ENCODE measurements around the gene WDR90.
"Not testable (repeated sequence)": the region's sequence is repeated elsewhere in the genome, so short reads cannot be mapped to it uniquely, and the experiment has no call there.

Gene WDR90

GRCh38 chr16:704552-705380 is 55.6 kb downstream of the WDR90 start:
- in situ Hi-C loops (cut with HindIII; ENCODE audit: low sequenced_read_pairs) = no loop called here

GRCh38 chr16:705431-706188 is 56.4 kb downstream of the WDR90 start, which contains the start of gene FBXL16:
Gene FBXL16 (minus strand): TSS chr16:705801. CDS start chr16:697405, 8,396 bp downstream.
- in situ Hi-C loops (cut with HindIII; ENCODE audit: low sequenced_read_pairs) = no loop called here

GRCh38 chr16:706189-707061 is 57.3 kb downstream of the WDR90 start:
- in situ Hi-C loops (cut with HindIII; ENCODE audit: low sequenced_read_pairs) = no loop called here

GRCh38 chr16:707062-707538 is 57.9 kb downstream of the WDR90 start:
- in situ Hi-C loops (cut with HindIII; ENCODE audit: low sequenced_read_pairs) = no loop called here

- in situ Hi-C loops (cut with HindIII; ENCODE audit: low sequenced_read_pairs) = no loop called here
Measured at GRCh38 chr16:708019-708418, 58.9 kb downstream of the WDR90 start.

- in situ Hi-C loops (cut with HindIII; ENCODE audit: low sequenced_read_pairs) = no loop called here
Measured at GRCh38 chr16:708959-709358, 59.8 kb downstream of the WDR90 start.

- in situ Hi-C loops (cut with HindIII; ENCODE audit: low sequenced_read_pairs) = no loop called here
Measured at GRCh38 chr16:709566-710499, 60.7 kb downstream of the WDR90 start.

- in situ Hi-C loops (cut with HindIII; ENCODE audit: low sequenced_read_pairs) = no loop called here
Measured at GRCh38 chr16:710500-711075, 61.4 kb downstream of the WDR90 start.

GRCh38 chr16:711084-711483 is 61.9 kb downstream of the WDR90 start:
- in situ Hi-C loops (cut with HindIII; ENCODE audit: low sequenced_read_pairs) = no loop called here

- in situ Hi-C loops (cut with HindIII; ENCODE audit: low sequenced_read_pairs) = no loop called here
Measured at GRCh38 chr16:711548-712320, 62.6 kb downstream of the WDR90 start.

- in situ Hi-C loops (cut with HindIII; ENCODE audit: low sequenced_read_pairs) = not testable (repeated sequence)
Measured at GRCh38 chr16:712740-713250, 63.6 kb downstream of the WDR90 start.

GRCh38 chr16:714079-714478 is 64.9 kb downstream of the WDR90 start:
- in situ Hi-C loops (cut with HindIII; ENCODE audit: low sequenced_read_pairs) = no loop called here

- in situ Hi-C loops (cut with HindIII; ENCODE audit: low sequenced_read_pairs) = no loop called here
Measured at GRCh38 chr16:714558-715476, 65.7 kb downstream of the WDR90 start, which contains the start of gene METRN. Gene METRN (plus strand): TSS chr16:715118. CDS start chr16:715290, 172 bp downstream.

GRCh38 chr16:715477-716199 is 66.5 kb downstream of the WDR90 start:
- in situ Hi-C loops (cut with HindIII; ENCODE audit: low sequenced_read_pairs) = no loop called here

- in situ Hi-C loops (cut with HindIII; ENCODE audit: low sequenced_read_pairs) = no loop called here
Measured at GRCh38 chr16:716200-716568, 67.0 kb downstream of the WDR90 start.

- in situ Hi-C loops (cut with HindIII; ENCODE audit: low sequenced_read_pairs) = no loop called here
Measured at GRCh38 chr16:716768-717325, 67.7 kb downstream of the WDR90 start.
